Effector CD8-positive, alpha-beta T cell (primary cell): ENCODE results near the gene PRMT7.
A peak's percentile ranks its signal among the peaks of the same experiment; 100 is the strongest.

Source experiments
- DNase-seq: peaks from one replicate; lab custom pipeline; 2025; lab: John Stamatoyannopoulos, UW

PRMT7 gene

GRCh38 chr16:68362947-68363657, 52.3 kb downstream of the PRMT7 start:
- DNase-seq: no peak

- DNase-seq: no peak
Measured at GRCh38 chr16:68363658-68364521, 53.1 kb downstream of the PRMT7 start.

GRCh38 chr16:68364561-68364998, 53.8 kb downstream of the PRMT7 start:
- no peak for DNase-seq

GRCh38 chr16:68365167-68365817, 54.5 kb downstream of the PRMT7 start:
- DNase-seq: no peak

GRCh38 chr16:68366062-68366461, 55.2 kb downstream of the PRMT7 start:
- DNase-seq: no peak

- DNase-seq: peak; percentile 23
Measured at GRCh38 chr16:68367030-68367429, 56.2 kb downstream of the PRMT7 start.

- no peak for DNase-seq
Measured at GRCh38 chr16:68367440-68367839, 56.6 kb downstream of the PRMT7 start.

GRCh38 chr16:68367891-68368290, 57.1 kb downstream of the PRMT7 start:
- DNase-seq: no peak

- no peak for DNase-seq
Measured at GRCh38 chr16:68368301-68368888, 57.6 kb downstream of the PRMT7 start.

- DNase-seq: no peak
Measured at GRCh38 chr16:68369168-68369567, 58.3 kb downstream of the PRMT7 start.

- DNase-seq: no peak
Measured at GRCh38 chr16:68369697-68370580, 59.1 kb downstream of the PRMT7 start.

GRCh38 chr16:68370581-68371275, 59.9 kb downstream of the PRMT7 start:
- DNase-seq: no peak

GRCh38 chr16:68371276-68371651, 60.4 kb downstream of the PRMT7 start:
- no peak for DNase-seq

GRCh38 chr16:68371706-68372380, 61.0 kb downstream of the PRMT7 start:
- no peak for DNase-seq

GRCh38 chr16:68372381-68372720, 61.5 kb downstream of the PRMT7 start:
- DNase-seq: no peak

GRCh38 chr16:68372806-68373205, 62.0 kb downstream of the PRMT7 start:
- DNase-seq: no peak

GRCh38 chr16:68373528-68374245, 62.9 kb downstream of the PRMT7 start:
- DNase-seq: no peak

GRCh38 chr16:68374246-68374805, 63.5 kb downstream of the PRMT7 start:
- DNase-seq: no peak

GRCh38 chr16:68374961-68375660, 64.3 kb downstream of the PRMT7 start:
- DNase-seq: no peak
